Liver (tissue), 9 donors: ENCODE results near the gene JMJD6. TPM values are rescaled to one million over a fixed set of nuclear protein-coding genes. Genes with fewer than 3 reads are reported as not detected.

Source experiments
- DNase-seq: peaks from one replicate; pipeline ENCODE4 v3.0.0-alpha.2; 2017; ENCODE audit warnings: low spot score
- H3K27ac ChIP-seq, 2 donors: one replicate each; pipeline ENCODE4 v1.7.0; 2013; ENCODE audit warnings: inconsistent platforms in 2 of 2, low read length in 2 of 2, control low read depth in 1 of 2, low read depth in 1 of 2, mild to moderate bottlenecking in 1 of 2
- H3K27me3 ChIP-seq, 4 donors: one replicate each; pipeline versions ENCODE4 v1.6.1 to v1.7.0; 2013; ENCODE audit warnings: low read length in 3 of 4, inconsistent platforms in 1 of 4, mild to moderate bottlenecking in 1 of 4, moderate library complexity in 1 of 4; ENCODE audit not compliant: control insufficient read depth in 4 of 4, insufficient read depth in 4 of 4
- H3K36me3 ChIP-seq, 4 donors: one replicate each; pipeline versions ENCODE4 v1.6.1 to v1.7.0; 2013; ENCODE audit warnings: low read length in 3 of 4, mild to moderate bottlenecking in 3 of 4, low read depth in 1 of 4, moderate library complexity in 1 of 4; ENCODE audit not compliant: control insufficient read depth in 4 of 4, insufficient read depth in 3 of 4
- H3K4me1 ChIP-seq, 4 donors: one replicate each; pipeline versions ENCODE4 v1.6.1 to v1.7.0; 2013; ENCODE audit warnings: low read length in 3 of 4, mild to moderate bottlenecking in 3 of 4, moderate library complexity in 1 of 4; ENCODE audit not compliant: control insufficient read depth in 4 of 4, insufficient read depth in 4 of 4
- H3K4me3 ChIP-seq, 3 donors: one replicate each; pipeline versions ENCODE4 v1.6.1 to v1.7.0; 2013; ENCODE audit warnings: low read length in 3 of 3, control low read depth in 1 of 3, low read depth in 1 of 3, mild to moderate bottlenecking in 1 of 3
- H3K9ac ChIP-seq, 2 donors: one replicate each; pipeline ENCODE4 v1.7.0; 2013; ENCODE audit warnings: low read length in 2 of 2, mild to moderate bottlenecking in 2 of 2, moderate library complexity in 2 of 2, control low read depth in 1 of 2, low read depth in 1 of 2
- H3K9me3 ChIP-seq, 4 donors: one replicate each; pipeline versions ENCODE4 v1.6.1 to v1.7.0; 2013; ENCODE audit warnings: low read length in 3 of 4; ENCODE audit not compliant: control insufficient read depth in 4 of 4
- CTCF ChIP-seq: fragments of 150-350 bp; IDR thresholded peaks from 2 replicates; pipeline ENCODE4 v1.5.1; 2017; ENCODE audit warnings: improper control_type of control experiment, low read depth, low read length; ENCODE audit not compliant: missing input control
- FOXA2 ChIP-seq: IDR thresholded peaks from 2 replicates; pipeline ENCODE4 v1.6.1; 2016; ENCODE audit warnings: antibody characterized with exemption
- GABPA ChIP-seq, 2 donors: IDR thresholded peaks in 1 of 2; conservative IDR thresholded peaks in 1 of 2; 2 replicates each; pipeline ENCODE4 v1.6.1; 2016; ENCODE audit warnings: antibody characterized with exemption in 2 of 2, mild to moderate bottlenecking in 1 of 2, moderate library complexity in 1 of 2
- HNF4A ChIP-seq, 2 donors: conservative IDR thresholded peaks; 2 replicates each; pipeline ENCODE4 v1.6.1; 2016; ENCODE audit warnings: antibody characterized with exemption in 2 of 2, mild to moderate bottlenecking in 2 of 2
- JUND ChIP-seq, 2 donors: IDR thresholded peaks; 2 replicates each; pipeline ENCODE4 v1.6.1; 2016; ENCODE audit warnings: antibody characterized with exemption in 2 of 2
- MAX ChIP-seq: IDR thresholded peaks from 2 replicates; pipeline ENCODE4 v1.6.1; 2016; ENCODE audit warnings: antibody characterized with exemption
- RAD21 ChIP-seq, 2 donors: IDR thresholded peaks; 2 replicates each; pipeline ENCODE4 v1.6.1; 2016; ENCODE audit warnings: antibody characterized with exemption in 2 of 2, mild to moderate bottlenecking in 2 of 2
- RXRA ChIP-seq, 2 donors: IDR thresholded peaks; 2 replicates each; pipeline ENCODE4 v1.6.1; 2017 to 2018; ENCODE audit warnings: antibody characterized with exemption in 2 of 2, mild to moderate bottlenecking in 1 of 2
- SP1 ChIP-seq: IDR thresholded peaks from 2 replicates; pipeline ENCODE4 v1.6.1; 2018; ENCODE audit warnings: antibody characterized with exemption, mild to moderate bottlenecking
- YY1 ChIP-seq: IDR thresholded peaks from 2 replicates; pipeline ENCODE4 v1.6.1; 2016; ENCODE audit warnings: antibody characterized with exemption, mild to moderate bottlenecking
- WGBS: extraction: QIAGEN DNeasy Blood & Tissue Kit; methylation state at CpG from one replicate; pipeline ENCODE4 v1.1.7; 2013; 5-methylcytosine and 5-hydroxymethylcytosine counted together
- polyA plus RNA-seq, 2 donors: library from polyadenylated mRNA; stranded (reverse) in 1 of 2; unstranded in 1 of 2; fragments of 200-250 nt in 1 of 2; fragments of >200 nt in 1 of 2; fragmentation: Nextera tagmentation in 1 of 2; extraction: Ambion mirVana in 1 of 2; gene quantifications; one replicate each; pipeline versions ENCODE4 v1.2.1 to v1.2.3, GENCODE V29; 2013 to 2015
- total RNA-seq, 2 donors: library from RNA; depleted of rRNA; stranded (reverse); fragments of >200 nt; gene quantifications; one replicate each; pipeline ENCODE4 v1.2.3, GENCODE V29; 2014
- TF ChIP-seq, protein P1 (sequence below): IDR thresholded peaks from 2 replicates; pipeline ENCODE4 v1.6.1; 2016; ENCODE audit warnings: antibody characterized with exemption, mild to moderate bottlenecking
- TF ChIP-seq, protein P2 (sequence below): IDR thresholded peaks from 2 replicates; pipeline ENCODE4 v1.6.1; 2016; ENCODE audit warnings: antibody characterized with exemption
- donor health status: healthy.
- donor health status: healthy.
- donor health status: healthy.
- donor health status: healthy.
- donor health status: healthy.

JMJD6 gene
- total and polyA plus RNA-seq, 4 donors = 9.9 to 16.1 (median 11.2) TPM

DNA sequence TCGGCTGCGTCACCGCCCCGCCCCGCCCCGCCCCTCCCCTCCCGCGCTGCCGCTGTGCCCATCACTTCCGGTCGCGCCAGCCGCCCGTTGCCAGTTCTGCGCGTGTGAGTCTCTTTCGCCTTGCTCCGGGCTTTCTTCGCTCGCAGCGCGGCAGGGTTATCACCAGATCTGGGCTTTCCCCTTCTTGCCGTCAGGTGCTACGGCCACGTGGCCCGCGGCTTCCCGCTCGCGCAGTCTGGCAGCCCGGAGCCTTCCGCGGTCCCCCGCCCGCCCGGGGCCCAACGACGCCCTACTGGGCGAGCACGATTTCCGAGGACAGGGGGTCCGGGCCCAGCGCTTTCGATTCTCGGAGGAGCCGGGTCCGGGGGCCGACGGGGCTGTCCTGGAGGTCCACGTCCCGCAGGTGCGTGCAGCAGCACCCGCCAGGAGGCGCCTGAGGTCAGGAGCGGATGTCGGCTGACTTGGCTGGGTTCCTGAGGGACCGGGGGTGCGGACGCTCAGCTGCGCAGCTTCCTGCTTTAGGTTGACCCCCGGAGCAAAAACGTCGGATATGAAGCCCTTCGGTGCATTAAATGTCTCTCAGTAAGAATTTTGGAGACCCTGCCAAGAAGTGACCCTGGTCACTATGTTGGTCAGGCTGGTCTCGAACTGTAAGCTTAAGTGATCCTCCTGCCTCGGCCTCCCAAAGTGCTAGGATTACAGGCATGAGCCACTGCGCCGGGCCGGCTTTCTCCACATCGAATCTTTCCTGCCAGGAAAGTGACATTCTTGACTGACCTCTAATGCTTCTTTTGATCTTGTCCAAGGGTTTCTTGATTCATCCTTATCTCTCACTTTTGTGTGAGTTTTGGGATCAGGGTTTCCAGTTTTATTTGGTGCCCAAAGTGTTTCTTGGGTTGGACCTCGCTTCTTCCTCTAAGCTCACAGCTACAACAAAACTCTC lies 641 bp upstream of the JMJD6 start, which contains the start of gene METTL23:
Gene METTL23 (plus strand): TSS at position 64 of the 943 bp plus-strand sequence. CDS start 2,872 bp downstream, outside the sequence.
- no peak for TF ChIP-seq SP1
- TF ChIP-seq CTCF = peak; percentile 36
- TF ChIP-seq RAD21 (IDR thresholded peaks at IDR 0.05) = peak in 1 of 2 donors; percentile 31
- TF ChIP-seq MAX = no peak
- TF ChIP-seq, protein P1, sequence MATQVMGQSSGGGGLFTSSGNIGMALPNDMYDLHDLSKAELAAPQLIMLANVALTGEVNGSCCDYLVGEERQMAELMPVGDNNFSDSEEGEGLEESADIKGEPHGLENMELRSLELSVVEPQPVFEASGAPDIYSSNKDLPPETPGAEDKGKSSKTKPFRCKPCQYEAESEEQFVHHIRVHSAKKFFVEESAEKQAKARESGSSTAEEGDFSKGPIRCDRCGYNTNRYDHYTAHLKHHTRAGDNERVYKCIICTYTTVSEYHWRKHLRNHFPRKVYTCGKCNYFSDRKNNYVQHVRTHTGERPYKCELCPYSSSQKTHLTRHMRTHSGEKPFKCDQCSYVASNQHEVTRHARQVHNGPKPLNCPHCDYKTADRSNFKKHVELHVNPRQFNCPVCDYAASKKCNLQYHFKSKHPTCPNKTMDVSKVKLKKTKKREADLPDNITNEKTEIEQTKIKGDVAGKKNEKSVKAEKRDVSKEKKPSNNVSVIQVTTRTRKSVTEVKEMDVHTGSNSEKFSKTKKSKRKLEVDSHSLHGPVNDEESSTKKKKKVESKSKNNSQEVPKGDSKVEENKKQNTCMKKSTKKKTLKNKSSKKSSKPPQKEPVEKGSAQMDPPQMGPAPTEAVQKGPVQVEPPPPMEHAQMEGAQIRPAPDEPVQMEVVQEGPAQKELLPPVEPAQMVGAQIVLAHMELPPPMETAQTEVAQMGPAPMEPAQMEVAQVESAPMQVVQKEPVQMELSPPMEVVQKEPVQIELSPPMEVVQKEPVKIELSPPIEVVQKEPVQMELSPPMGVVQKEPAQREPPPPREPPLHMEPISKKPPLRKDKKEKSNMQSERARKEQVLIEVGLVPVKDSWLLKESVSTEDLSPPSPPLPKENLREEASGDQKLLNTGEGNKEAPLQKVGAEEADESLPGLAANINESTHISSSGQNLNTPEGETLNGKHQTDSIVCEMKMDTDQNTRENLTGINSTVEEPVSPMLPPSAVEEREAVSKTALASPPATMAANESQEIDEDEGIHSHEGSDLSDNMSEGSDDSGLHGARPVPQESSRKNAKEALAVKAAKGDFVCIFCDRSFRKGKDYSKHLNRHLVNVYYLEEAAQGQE = peak; percentile 4
- TF ChIP-seq, protein P2, sequence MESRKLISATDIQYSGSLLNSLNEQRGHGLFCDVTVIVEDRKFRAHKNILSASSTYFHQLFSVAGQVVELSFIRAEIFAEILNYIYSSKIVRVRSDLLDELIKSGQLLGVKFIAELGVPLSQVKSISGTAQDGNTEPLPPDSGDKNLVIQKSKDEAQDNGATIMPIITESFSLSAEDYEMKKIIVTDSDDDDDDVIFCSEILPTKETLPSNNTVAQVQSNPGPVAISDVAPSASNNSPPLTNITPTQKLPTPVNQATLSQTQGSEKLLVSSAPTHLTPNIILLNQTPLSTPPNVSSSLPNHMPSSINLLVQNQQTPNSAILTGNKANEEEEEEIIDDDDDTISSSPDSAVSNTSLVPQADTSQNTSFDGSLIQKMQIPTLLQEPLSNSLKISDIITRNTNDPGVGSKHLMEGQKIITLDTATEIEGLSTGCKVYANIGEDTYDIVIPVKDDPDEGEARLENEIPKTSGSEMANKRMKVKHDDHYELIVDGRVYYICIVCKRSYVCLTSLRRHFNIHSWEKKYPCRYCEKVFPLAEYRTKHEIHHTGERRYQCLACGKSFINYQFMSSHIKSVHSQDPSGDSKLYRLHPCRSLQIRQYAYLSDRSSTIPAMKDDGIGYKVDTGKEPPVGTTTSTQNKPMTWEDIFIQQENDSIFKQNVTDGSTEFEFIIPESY = no peak
- peak; percentile 29 to 76 for TF ChIP-seq GABPA (IDR thresholded peaks at IDR 0.05 in 1 of 2, conservative IDR thresholded peaks at IDR 0.05 in 1 of 2)
- peak in 1 of 2 donors; percentile 2 for TF ChIP-seq JUND (IDR thresholded peaks at IDR 0.05)
- no peak for TF ChIP-seq YY1
- TF ChIP-seq RXRA (IDR thresholded peaks at IDR 0.05) = peak; percentile 30 to 71
- no peaks in the 10 kb centered on the region for H3K9me3 ChIP-seq
- H3K27me3 ChIP-seq = no peaks in the 10 kb centered on the region
- 2% methylated on average over 71 of the region's 71 CpGs for WGBS
- peak within 1 kb of the TSS; percentile 100 for H3K27ac ChIP-seq
- peak within 1 kb of the TSS; percentile 86 to 94 (median 93) for H3K4me3 ChIP-seq
- H3K4me1 ChIP-seq = peaks cover 12 to 25% (median 21%) of the 10 kb centered on the region in 4 donors
- peaks cover 11 to 21% (median 20%) of the 10 kb centered on the region in 4 donors for H3K36me3 ChIP-seq
- peak within 1 kb of the TSS; percentile 90 to 96 for H3K9ac ChIP-seq
- DNase-seq = peak; percentile 84

GRCh38 chr17:76725580-76726230 lies 701 bp downstream of the JMJD6 start:
- H3K27ac ChIP-seq = peak overlapping the region; percentile 100
- H3K36me3 ChIP-seq = peaks cover 17 to 27% (median 26%) of the 10 kb centered on the region in 4 donors
- H3K4me1 ChIP-seq = peaks cover 12 to 25% (median 21%) of the 10 kb centered on the region in 4 donors
- peak; percentile 78 for DNase-seq
- peak overlapping the region; percentile 86 to 90 for H3K9ac ChIP-seq
- no peaks in the 10 kb centered on the region for H3K27me3 ChIP-seq
- WGBS = 3% methylated on average over 38 of the region's 38 CpGs
- H3K4me3 ChIP-seq = peak overlapping the region; percentile 77 to 94 (median 86)
- H3K9me3 ChIP-seq = no peaks in the 10 kb centered on the region
- TF ChIP-seq, protein P2 = no peak
- TF ChIP-seq HNF4A (conservative IDR thresholded peaks at IDR 0.05) (peak in 1 of 2 donors; percentile 6), JUND (IDR thresholded peaks at IDR 0.05) (no peak), SP1 (no peak), RXRA (IDR thresholded peaks at IDR 0.05) (peak in 1 of 2 donors; percentile 16), MAX (peak; percentile 34), FOXA2 (no peak), RAD21 (IDR thresholded peaks at IDR 0.05) (no peak)
